ENCODE data around the gene ENO1.
"Not testable (repeated sequence)": the region's sequence is repeated elsewhere in the genome, so short reads cannot be mapped to it uniquely, and the experiment has no call there.

The ENO1 gene

DNA sequence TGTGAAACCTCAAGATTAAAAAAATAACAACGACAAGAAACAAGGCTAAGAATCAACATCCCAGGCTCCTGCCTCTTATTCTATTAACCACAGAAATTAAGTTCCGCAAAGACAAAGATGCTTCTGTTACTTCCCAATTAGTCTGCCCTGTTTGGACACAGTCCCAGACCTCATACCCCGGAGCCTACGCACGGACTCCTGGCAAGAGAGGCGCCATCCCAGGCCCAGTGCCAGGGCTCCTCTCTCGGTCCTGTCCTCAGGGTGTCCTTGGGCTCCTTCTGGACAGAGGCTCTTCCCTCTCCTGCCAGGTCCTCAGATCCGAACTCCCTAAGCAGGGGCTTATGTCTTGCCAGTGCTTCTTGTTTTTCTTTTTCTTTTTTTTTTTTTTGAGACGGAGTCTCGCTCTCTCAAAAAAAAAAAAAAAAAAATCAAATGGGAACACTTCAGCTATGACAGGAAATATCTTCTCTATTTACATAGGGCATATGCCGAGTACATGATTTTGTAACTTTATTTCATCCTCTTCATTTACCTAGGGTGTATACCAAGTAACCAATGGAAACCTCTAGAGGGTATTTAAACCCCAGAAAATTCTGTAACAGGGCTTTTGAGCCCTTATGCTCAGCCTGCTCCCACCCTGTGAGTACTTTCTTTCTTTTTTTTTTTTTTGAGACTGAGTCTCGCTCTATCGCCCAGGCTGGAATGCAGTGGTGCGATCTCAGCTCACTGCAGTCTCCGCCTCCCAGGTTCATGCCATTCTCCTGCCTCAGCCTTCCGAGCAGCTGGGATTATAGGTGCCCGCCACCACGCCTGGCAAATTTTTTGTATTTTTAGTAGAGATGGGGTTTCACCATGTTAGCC, 11.7 kb upstream of the ENO1 start:
- DNase-seq (ENCODE audit: extremely low read depth, low read depth), result peak; percentile 70
- TF ChIP-seq, protein P1, sequence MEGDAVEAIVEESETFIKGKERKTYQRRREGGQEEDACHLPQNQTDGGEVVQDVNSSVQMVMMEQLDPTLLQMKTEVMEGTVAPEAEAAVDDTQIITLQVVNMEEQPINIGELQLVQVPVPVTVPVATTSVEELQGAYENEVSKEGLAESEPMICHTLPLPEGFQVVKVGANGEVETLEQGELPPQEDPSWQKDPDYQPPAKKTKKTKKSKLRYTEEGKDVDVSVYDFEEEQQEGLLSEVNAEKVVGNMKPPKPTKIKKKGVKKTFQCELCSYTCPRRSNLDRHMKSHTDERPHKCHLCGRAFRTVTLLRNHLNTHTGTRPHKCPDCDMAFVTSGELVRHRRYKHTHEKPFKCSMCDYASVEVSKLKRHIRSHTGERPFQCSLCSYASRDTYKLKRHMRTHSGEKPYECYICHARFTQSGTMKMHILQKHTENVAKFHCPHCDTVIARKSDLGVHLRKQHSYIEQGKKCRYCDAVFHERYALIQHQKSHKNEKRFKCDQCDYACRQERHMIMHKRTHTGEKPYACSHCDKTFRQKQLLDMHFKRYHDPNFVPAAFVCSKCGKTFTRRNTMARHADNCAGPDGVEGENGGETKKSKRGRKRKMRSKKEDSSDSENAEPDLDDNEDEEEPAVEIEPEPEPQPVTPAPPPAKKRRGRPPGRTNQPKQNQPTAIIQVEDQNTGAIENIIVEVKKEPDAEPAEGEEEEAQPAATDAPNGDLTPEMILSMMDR (IDR thresholded peaks at IDR 0.05; ENCODE audit: low read depth, low read length), result no peak

DNA sequence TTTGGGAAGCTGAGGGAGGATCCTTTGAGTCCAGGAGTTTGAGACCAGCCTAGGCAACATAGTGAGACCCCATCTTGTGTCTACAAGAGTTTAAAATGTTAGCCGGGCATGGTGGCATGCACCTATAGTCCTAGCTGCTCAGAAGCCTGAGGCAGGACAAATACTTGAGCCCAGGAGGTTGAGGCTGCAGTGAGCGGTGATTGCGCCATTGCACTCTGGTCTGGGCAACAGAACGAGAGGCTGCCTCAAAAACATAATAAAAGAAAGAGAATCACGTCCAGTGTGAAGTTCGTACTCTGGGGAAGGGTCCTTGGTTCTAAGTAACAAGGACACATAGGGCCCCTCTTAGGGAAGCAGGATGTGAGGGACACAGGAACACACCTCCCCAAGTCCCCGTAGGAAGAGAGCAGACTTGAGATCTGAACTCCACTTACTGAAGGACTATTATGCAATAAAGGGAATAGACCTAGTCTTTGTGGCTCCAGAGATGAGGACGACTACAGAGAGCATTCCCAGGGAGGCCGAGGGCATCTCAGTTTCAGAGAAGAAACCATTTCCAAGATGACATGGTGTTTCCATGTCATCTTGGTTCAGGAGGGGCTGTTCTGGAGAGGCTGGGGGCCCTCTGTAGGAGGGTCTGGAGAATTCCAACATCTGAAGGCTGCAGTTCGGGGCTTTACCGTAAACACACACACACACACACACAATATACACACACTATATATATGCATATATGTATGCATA, 10.8 kb upstream of the ENO1 start:
- DNase-seq (ENCODE audit: extremely low read depth, low read depth), result no peak
- TF ChIP-seq, protein P1 (IDR thresholded peaks at IDR 0.05; ENCODE audit: low read depth, low read length), result no peak

DNA sequence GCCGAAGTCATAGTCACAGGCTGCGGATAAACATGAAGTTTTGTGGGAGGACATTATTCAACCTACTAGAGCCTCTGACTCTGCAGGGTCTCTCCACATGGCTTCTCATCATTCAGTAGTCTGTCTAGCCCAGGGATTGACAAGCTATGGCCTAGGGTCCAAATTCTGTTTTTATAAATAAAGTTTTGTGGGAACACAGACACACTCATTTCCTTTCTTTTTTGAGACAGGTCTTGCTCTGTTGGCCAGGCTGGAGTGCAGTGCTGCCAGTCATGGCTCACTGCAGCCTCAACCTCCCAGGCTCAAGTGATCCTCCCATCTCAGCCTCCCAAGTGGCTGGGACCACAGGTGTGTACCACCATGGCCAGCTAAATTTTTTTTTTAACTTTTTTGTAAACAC, 8.1 kb upstream of the ENO1 start:
- TF ChIP-seq, protein P1 (IDR thresholded peaks at IDR 0.05; ENCODE audit: low read depth, low read length), result no peak
- no peak for DNase-seq (ENCODE audit: extremely low read depth, low read depth)

DNA sequence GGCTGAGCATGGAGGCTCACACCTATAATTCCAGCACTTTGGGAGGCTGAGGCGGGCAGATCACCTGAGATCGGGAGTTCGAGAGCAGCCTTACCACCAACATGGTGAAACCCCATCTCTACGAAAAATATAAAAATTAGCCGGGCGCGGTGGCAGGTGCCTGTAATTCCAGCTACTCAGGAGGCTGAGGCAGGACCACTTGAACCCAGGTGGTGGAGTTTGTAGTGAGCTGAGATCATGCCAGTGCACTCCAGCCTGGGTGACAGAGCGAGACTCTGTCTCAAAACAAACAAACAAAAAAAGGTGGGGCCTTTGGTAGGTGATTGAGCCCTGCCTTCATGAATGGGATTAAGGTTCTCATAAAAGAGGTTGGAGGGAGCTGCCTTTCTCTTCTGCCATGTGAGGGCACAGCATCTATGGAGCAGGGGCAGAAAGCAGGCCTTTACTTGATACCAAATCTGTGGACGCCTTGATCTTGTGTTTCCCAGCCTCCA, 7.6 kb upstream of the ENO1 start:
- not testable (repeated sequence) for DNase-seq (ENCODE audit: extremely low read depth, low read depth)

DNA sequence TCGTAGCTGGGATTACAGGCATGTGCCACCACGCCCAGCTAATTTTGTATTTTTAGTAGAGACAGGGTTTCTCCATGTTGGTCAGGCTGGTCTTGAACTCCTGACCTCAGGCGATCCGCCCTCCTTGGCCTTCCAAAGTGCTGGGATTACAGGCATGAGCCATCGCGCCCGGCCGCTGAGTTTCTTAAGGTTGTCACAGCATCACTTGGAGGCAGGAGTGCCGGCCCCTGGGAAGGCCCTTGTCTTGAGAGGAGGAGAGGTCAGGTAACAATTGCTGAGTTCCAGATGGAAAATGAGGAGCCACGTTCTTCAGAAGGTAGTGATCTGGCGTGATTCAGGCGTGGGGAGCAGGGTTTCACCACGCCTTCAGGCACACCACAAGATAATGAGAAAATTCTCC, 5.6 kb upstream of the ENO1 start:
- DNase-seq (ENCODE audit: extremely low read depth, low read depth), result not testable (repeated sequence)

DNA sequence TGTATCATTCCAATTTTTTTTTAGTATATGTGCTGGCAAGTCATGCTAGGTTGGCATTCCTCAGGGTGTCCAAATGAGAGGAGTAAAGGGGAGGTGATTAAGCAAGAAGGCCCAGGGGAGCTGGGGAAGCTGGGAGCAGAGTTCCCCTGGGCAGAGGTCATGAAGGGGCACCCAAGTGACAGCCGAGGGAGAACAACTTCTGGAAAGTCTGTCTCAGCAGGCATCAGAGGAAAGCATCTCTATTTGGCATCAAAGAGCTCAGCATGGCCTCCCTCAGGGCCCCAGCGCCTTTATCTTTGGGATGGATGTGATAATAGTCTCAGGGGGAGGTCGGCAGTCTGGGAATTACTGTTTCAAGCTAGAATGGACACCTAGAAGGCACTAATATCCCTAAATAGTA, 5.0 kb upstream of the ENO1 start:
- TF ChIP-seq, protein P1 (IDR thresholded peaks at IDR 0.05; ENCODE audit: low read depth, low read length), result no peak
- DNase-seq (ENCODE audit: extremely low read depth, low read depth), result no peak

DNA sequence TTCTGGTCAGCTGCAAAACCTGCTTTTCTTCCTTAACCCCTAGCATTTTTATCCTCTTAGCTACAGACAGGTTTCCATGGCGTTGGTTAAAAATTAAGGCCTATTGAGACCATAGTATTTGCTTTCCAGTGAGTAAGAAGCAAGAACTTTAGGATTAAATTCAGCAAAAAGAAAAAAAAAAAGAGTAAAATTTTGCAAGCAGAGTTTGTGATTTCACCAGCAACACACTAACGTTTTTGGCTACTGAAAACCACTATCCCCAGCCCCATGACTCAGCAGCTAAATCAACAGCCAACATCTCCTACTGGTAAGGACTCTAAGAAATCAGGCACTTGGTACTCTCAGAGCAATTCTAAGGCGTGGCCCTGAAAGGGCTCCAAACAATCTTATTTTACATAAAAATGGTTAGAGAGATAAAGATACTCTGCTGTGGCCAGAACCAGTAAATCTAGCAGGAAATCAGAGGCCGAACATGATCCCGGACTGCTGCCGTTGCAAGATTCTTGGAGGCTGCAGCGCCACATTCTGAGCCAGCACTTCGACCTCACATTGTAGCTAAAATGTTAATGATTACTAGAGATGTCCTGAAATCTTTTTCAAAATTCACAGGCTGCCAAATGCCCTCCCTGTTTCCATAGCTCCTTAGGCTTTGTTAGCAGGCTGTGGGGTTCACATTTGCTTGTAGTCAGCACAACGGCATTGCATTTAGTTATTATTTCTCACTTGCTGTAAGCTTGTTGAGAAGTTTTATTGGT, 1.6 kb upstream of the ENO1 start:
- DNase-seq (ENCODE audit: extremely low read depth, low read depth), result peak; percentile 96
- TF ChIP-seq, protein P1 (IDR thresholded peaks at IDR 0.05; ENCODE audit: low read depth, low read length), result no peak

DNA sequence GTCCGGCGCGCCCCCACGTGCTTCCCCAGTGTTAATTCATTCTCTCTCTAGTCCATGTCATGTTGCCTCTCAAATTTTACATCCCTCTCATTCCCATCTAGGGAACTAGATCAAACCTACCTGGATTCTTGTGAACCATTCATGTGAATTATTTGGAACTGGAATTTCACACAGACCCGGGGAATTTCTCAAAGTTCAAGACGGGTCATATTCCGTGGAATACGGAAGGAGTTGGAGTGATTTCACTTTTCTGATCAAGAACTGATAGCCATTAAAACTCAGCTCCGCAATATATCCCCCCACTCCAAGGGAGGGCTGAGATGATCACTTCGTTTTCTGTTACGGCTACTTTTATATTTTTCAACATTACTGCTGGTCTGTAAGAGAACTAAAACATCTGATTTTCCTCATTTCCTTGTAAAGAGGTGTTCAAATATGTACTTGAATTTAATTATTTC, 1.0 kb upstream of the ENO1 start:
- DNase-seq (ENCODE audit: extremely low read depth, low read depth), result no peak
- TF ChIP-seq, protein P1 (IDR thresholded peaks at IDR 0.05; ENCODE audit: low read depth, low read length), result peak; percentile 2
